Measurements from ENCODE around the gene FERMT3.

DNA sequence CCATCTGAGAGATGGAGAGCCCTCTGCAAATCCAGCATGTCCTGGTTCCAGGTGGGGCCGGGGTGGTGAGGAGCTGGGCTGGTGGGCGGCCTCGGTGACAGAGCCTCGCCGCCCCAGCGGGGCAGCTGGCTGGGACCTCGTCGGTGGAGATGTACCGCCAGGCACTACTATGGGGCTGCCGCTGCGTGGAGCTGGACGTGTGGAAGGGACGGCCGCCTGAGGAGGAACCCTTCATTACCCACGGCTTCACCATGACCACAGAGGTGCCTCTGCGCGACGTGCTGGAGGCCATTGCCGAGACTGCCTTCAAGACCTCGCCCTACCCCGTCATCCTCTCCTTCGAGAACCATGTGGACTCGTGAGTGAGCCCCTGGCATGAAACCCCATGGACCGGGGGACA lies 51.8 kb downstream of the FERMT3 start:
- TF ChIP-seq YY1 (IDR thresholded peaks at IDR 0.05; ENCODE audit: insufficient read depth, insufficient read length), result no peak
- no peak for TF ChIP-seq ZNF274 (IDR thresholded peaks at IDR 0.05; ENCODE audit: low read depth, low read length)
